ENCODE data around the gene GREB1L. TPM values are rescaled to one million over a fixed set of nuclear protein-coding genes. Genes with fewer than 3 reads are reported as not detected.

The GREB1L gene
- total and polyA plus RNA-seq, 2 experiments from 2014 or later, result 14.0 to 16.8 TPM

DNA sequence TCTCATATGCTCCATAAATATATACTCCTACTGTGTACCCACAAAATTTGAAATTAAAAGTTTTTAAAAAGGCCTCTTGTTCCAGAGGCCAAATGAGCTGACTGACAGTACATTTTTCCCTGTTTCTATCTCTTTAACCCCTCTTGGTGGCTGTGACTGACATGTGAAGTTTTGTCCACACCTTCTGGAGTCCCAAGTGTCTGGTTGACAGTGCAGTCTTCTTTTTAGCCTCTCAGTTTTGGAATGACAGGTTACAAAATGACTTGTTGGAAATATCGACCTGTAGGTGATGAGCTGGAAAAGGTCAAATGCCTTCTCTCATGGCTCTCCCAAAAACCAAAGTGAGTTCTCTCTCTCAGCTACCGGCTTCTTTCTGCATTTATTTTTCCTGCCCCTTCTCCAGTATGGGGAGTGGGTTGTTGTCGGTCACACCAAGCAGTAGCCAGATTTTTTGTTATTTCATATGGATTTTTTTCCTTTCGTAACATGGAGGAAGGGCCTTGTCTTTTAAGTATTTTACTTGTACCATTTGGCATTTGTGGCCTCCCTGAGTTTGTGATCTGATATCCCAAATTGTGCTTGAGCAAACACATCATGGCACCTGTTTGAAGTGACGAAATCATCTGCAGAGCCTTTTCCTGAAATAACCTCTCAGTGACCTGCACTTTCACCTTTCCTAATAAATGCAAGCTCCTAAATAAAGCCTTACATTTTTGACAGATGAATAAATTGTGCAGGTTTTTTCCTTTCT is 214.6 kb downstream of the GREB1L start:
- Histone ChIP-seq H3K27ac (no peak overlapping the region), H2AFZ (no peak overlapping the region), H3K4me2 (no peak overlapping the region), H3K9me3 (ENCODE audit: low read depth) (no peaks in the 10 kb centered on the region), H3K79me2 (no peaks in the 10 kb centered on the region), H3K9me2 (replicated peaks; ENCODE audit: insufficient read depth) (no peaks in the 10 kb centered on the region), H3K4me1 (ENCODE audit: insufficient read depth) (peaks cover 6% of the 10 kb centered on the region), H4K20me1 (ENCODE audit: insufficient read depth, poor library complexity, severe bottlenecking) (no peaks in the 10 kb centered on the region), H3K27me3 (no peaks in the 10 kb centered on the region), H3K4me3 (no peak overlapping the region), H3K36me3 (replicated peaks; ENCODE audit: insufficient read depth, low read depth) (no peaks in the 10 kb centered on the region)
- 95% methylated on average over 5 of the region's 5 CpGs for WGBS (ENCODE audit: low lambda C conversion rate, missing lambda C conversion rate)
- TF ChIP-seq EZH2 (IDR thresholded peaks at IDR 0.05; ENCODE audit: borderline replicate concordance) (no peak), CTCF (IDR thresholded peaks at IDR 0.05; ENCODE audit: poor library complexity) (no peak), EZH2phosphoT487 (IDR thresholded peaks at IDR 0.05; ENCODE audit: low read depth, severe bottlenecking, unreplicated experiment) (no peak)
- DNase-seq (ENCODE audit: low spot score), result no peak

DNA sequence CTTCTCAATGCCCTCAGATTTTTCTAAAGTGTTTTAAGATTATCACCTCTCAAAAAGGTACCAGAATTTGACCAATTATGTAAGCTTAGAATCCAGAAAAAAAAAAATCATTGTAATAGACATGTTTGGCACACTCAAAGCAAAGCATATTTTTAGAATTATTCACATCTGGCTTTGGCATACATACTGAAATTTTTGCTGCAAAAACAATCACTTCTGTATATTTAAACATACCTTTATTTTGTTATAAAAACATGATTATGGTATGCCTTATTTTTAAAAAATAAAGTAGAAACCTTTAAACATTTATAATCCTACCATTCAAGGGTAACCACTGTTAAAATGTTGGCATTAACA is 215.1 kb downstream of the GREB1L start:
- no peak for DNase-seq (ENCODE audit: low spot score)
- Histone ChIP-seq H3K9me3 (ENCODE audit: low read depth) (no peaks in the 10 kb centered on the region), H3K4me3 (no peak overlapping the region), H2AFZ (no peak overlapping the region), H3K9me2 (replicated peaks; ENCODE audit: insufficient read depth) (no peaks in the 10 kb centered on the region), H3K79me2 (no peaks in the 10 kb centered on the region), H3K4me2 (no peak overlapping the region), H3K36me3 (replicated peaks; ENCODE audit: insufficient read depth, low read depth) (no peaks in the 10 kb centered on the region), H3K4me1 (ENCODE audit: insufficient read depth) (peaks cover 6% of the 10 kb centered on the region), H3K27me3 (no peaks in the 10 kb centered on the region), H4K20me1 (ENCODE audit: insufficient read depth, poor library complexity, severe bottlenecking) (no peaks in the 10 kb centered on the region), H3K27ac (no peak overlapping the region)
- TF ChIP-seq CTCF (IDR thresholded peaks at IDR 0.05; ENCODE audit: poor library complexity), result no peak
- no peak for TF ChIP-seq EZH2 (IDR thresholded peaks at IDR 0.05; ENCODE audit: borderline replicate concordance)
- TF ChIP-seq EZH2phosphoT487 (IDR thresholded peaks at IDR 0.05; ENCODE audit: low read depth, severe bottlenecking, unreplicated experiment), result no peak

GRCh38 chr18:21458310-21458709 is 216.3 kb downstream of the GREB1L start:
- Histone ChIP-seq H3K27ac (no peak overlapping the region), H3K9me3 (ENCODE audit: low read depth) (no peaks in the 10 kb centered on the region), H3K27me3 (no peaks in the 10 kb centered on the region), H3K9me2 (replicated peaks; ENCODE audit: insufficient read depth) (no peaks in the 10 kb centered on the region), H3K4me3 (no peak overlapping the region), H2AFZ (no peak overlapping the region), H4K20me1 (ENCODE audit: insufficient read depth, poor library complexity, severe bottlenecking) (no peaks in the 10 kb centered on the region), H3K79me2 (no peaks in the 10 kb centered on the region), H3K36me3 (replicated peaks; ENCODE audit: insufficient read depth, low read depth) (no peaks in the 10 kb centered on the region), H3K4me2 (no peak overlapping the region), H3K4me1 (ENCODE audit: insufficient read depth) (peaks cover under 1% of the 10 kb centered on the region)
- TF ChIP-seq EZH2 (IDR thresholded peaks at IDR 0.05; ENCODE audit: borderline replicate concordance) (no peak), EZH2phosphoT487 (IDR thresholded peaks at IDR 0.05; ENCODE audit: low read depth, severe bottlenecking, unreplicated experiment) (no peak), CTCF (IDR thresholded peaks at IDR 0.05; ENCODE audit: poor library complexity) (no peak)
- no peak for DNase-seq (ENCODE audit: low spot score)
- WGBS (ENCODE audit: low lambda C conversion rate, missing lambda C conversion rate), result 95% methylated on average over 1 of the region's 1 CpG
